SK-N-SH (cell line): ENCODE measurements around the gene RMI1. TPM values are rescaled to one million over a fixed set of nuclear protein-coding genes. Genes with fewer than 3 reads are reported as not detected.

Experiments
- CTCF ChIA-PET: fragments of 300-600, 350-600 bp; formaldehyde crosslinking; extraction: SDS; loops from one replicate; lab custom pipeline; 2021; lab: Yijun Ruan, JAX
- POLR2A ChIA-PET: fragments of 350-600 bp; sonication (Branson Sonifier 250); formaldehyde crosslinking; extraction: SDS; loops from one replicate; lab custom pipeline; 2020; ENCODE audit warnings: antibody characterized with exemption, inconsistent platforms; lab: Yijun Ruan, JAX
- DNase-seq: peaks from one replicate; pipeline ENCODE4 v3.0.0; 2012
- H2AFZ ChIP-seq: fragments of 200-600 bp; sonication (generic); 2 replicates; pipeline ENCODE4 v1.8.1; 2016; ENCODE audit warnings: antibody characterized with exemption, mild to moderate bottlenecking, low read depth
- H3F3A ChIP-seq: fragments of 200-600 bp; sonication (generic); replicated peaks from 2 replicates; pipeline ENCODE3; 2016; ENCODE audit warnings: antibody characterized with exemption, mild to moderate bottlenecking; ENCODE audit not compliant: insufficient read depth
- H3K27ac ChIP-seq, 2 experiments: fragments of 200-500 bp in 1 of 2; fragments of 200-600 bp in 1 of 2; sonication (Bioruptor generic) in 1 of 2; sonication (generic), shearing (Covaris generic) in 1 of 2; 2 replicates each; pipeline versions ENCODE4 v1.5.1 to v1.6.1; 2014 to 2016; ENCODE audit warnings: low read depth in 2 of 2, inconsistent platforms in 1 of 2, low read length in 1 of 2, mild to moderate bottlenecking in 1 of 2, mixed read lengths in 1 of 2
- H3K27me3 ChIP-seq: fragments of 200-600 bp; sonication (generic), shearing (Covaris generic); 2 replicates; pipeline ENCODE4 v1.6.1; 2016; ENCODE audit warnings: mixed run types; ENCODE audit not compliant: insufficient read depth
- H3K36me3 ChIP-seq, 2 experiments: fragments of 200-500 bp in 1 of 2; fragments of 200-600 bp in 1 of 2; sonication (Bioruptor generic) in 1 of 2; sonication (generic) in 1 of 2; replicated peaks in 1 of 2; 2 replicates each; pipeline versions ENCODE3 to v1.5.1; 2014 to 2016; ENCODE audit warnings: low read length in 1 of 2, mild to moderate bottlenecking in 1 of 2; ENCODE audit not compliant: insufficient read depth in 2 of 2, control insufficient read depth in 1 of 2
- H3K4me1 ChIP-seq, 2 experiments: fragments of 200-500 bp in 1 of 2; fragments of 200-600 bp in 1 of 2; sonication (Bioruptor generic) in 1 of 2; sonication (generic), shearing (Covaris generic) in 1 of 2; 2 replicates each; pipeline versions ENCODE4 v1.5.1 to v1.6.1; 2014 to 2016; ENCODE audit warnings: low read depth in 1 of 2, low read length in 1 of 2, mixed run types in 1 of 2; ENCODE audit not compliant: insufficient read depth in 2 of 2, control insufficient read depth in 1 of 2
- H3K4me2 ChIP-seq: fragments of 200-600 bp; sonication (generic), shearing (Covaris generic); 2 replicates; pipeline ENCODE4 v1.6.1; 2017; ENCODE audit warnings: mixed run types
- H3K4me3 ChIP-seq, 2 experiments: fragments of 200-500 bp in 1 of 2; fragments of 200-600 bp in 1 of 2; sonication (Bioruptor generic) in 1 of 2; sonication (generic), shearing (Covaris generic) in 1 of 2; 2 replicates each; pipeline versions ENCODE4 v1.5.1 to v1.8.1; 2014 to 2016; ENCODE audit warnings: low read depth in 2 of 2, inconsistent platforms in 1 of 2, low read length in 1 of 2, mild to moderate bottlenecking in 1 of 2, mixed read lengths in 1 of 2, moderate library complexity in 1 of 2
- H3K79me2 ChIP-seq: fragments of 200-600 bp; sonication (generic); 2 replicates; pipeline ENCODE4 v1.8.1; 2017; ENCODE audit warnings: mild to moderate bottlenecking; ENCODE audit not compliant: insufficient read depth
- H3K9ac ChIP-seq: fragments of 200-600 bp; sonication (generic); 2 replicates; pipeline ENCODE4 v1.6.1; 2017; ENCODE audit warnings: mixed run types
- H3K9me2 ChIP-seq: fragments of 200-600 bp; sonication (generic); 2 replicates; pipeline ENCODE4 v1.6.1; 2017; ENCODE audit warnings: mixed run types
- H3K9me3 ChIP-seq: fragments of 200-600 bp; sonication (generic); 2 replicates; pipeline ENCODE4 v1.6.1; 2017; ENCODE audit warnings: mixed run types, mild to moderate bottlenecking, moderate library complexity
- H4K20me1 ChIP-seq: fragments of 200-600 bp; sonication (generic); 2 replicates; pipeline ENCODE4 v1.6.1; 2017; ENCODE audit warnings: mild to moderate bottlenecking, mixed run types; ENCODE audit not compliant: insufficient read depth
- CTCF ChIP-seq: fragments of 200-600 bp; sonication (generic); IDR thresholded peaks from 2 replicates; pipeline ENCODE4 v1.6.1; 2017; ENCODE audit warnings: antibody characterized with exemption, mild to moderate bottlenecking, moderate library complexity
- ELF1 ChIP-seq: IDR thresholded peaks from 2 replicates; pipeline ENCODE4 v1.4.0; 2012
- EP300 ChIP-seq, 2 experiments: IDR thresholded peaks; 2 replicates each; pipeline versions ENCODE4 v1.4.0 to v1.6.1; 2012; ENCODE audit warnings: borderline replicate concordance in 1 of 2, low read depth in 1 of 2, low read length in 1 of 2
- FOSL2 ChIP-seq: IDR thresholded peaks from 2 replicates; pipeline ENCODE4 v1.4.0; 2012; ENCODE audit warnings: low read depth, mild to moderate bottlenecking, moderate library complexity, borderline replicate concordance
- FOXM1 ChIP-seq: IDR thresholded peaks from 2 replicates; pipeline ENCODE4 v1.4.0; 2012; ENCODE audit warnings: low read depth, mild to moderate bottlenecking
- JUND ChIP-seq: IDR thresholded peaks from 2 replicates; pipeline ENCODE4 v1.4.0; 2012
- NFIC ChIP-seq: IDR thresholded peaks from 2 replicates; pipeline ENCODE4 v1.4.0; 2012; ENCODE audit warnings: borderline replicate concordance
- POLR2AphosphoS5 ChIP-seq: IDR thresholded peaks from 2 replicates; pipeline ENCODE4 v1.6.1; 2012; ENCODE audit warnings: low read depth, low read length
- RAD21 ChIP-seq: IDR thresholded peaks from 2 replicates; pipeline ENCODE4 v1.6.1; 2012; ENCODE audit warnings: mild to moderate bottlenecking, low read length
- REST ChIP-seq: IDR thresholded peaks from 2 replicates; pipeline ENCODE4 v1.6.1; 2012; ENCODE audit warnings: mild to moderate bottlenecking, low read depth, low read length, moderate library complexity
- RFX5 ChIP-seq: IDR thresholded peaks from 2 replicates; pipeline ENCODE4 v1.6.1; 2012; ENCODE audit warnings: mild to moderate bottlenecking, improper control_type of control experiment, low read length
- SIN3A ChIP-seq: IDR thresholded peaks from 2 replicates; pipeline ENCODE4 v1.6.1; 2012; ENCODE audit warnings: low read depth, mild to moderate bottlenecking, low read length, moderate library complexity, borderline replicate concordance
- TCF12 ChIP-seq: IDR thresholded peaks from 2 replicates; pipeline ENCODE4 v1.4.0; 2012
- TEAD4 ChIP-seq: IDR thresholded peaks from 2 replicates; pipeline ENCODE4 v1.4.0; 2012; ENCODE audit warnings: mild to moderate bottlenecking, borderline replicate concordance; ENCODE audit not compliant: insufficient read depth
- USF2 ChIP-seq: fragments of 150-350 bp; IDR thresholded peaks from 2 replicates; pipeline ENCODE4 v1.6.1; 2017; ENCODE audit warnings: antibody characterized with exemption, low read length, low read depth, borderline replicate concordance
- ZBTB33 ChIP-seq: IDR thresholded peaks from 2 replicates; pipeline ENCODE4 v1.4.0; 2012; ENCODE audit warnings: low read depth, borderline replicate concordance
- WGBS: methylation state at CpG from one replicate; pipeline ENCODE4 v1.1.6; 2017; ENCODE audit warnings: low lambda C conversion rate; 5-methylcytosine and 5-hydroxymethylcytosine counted together
- polyA plus RNA-seq, 3 experiments: library from polyadenylated mRNA; depleted of rRNA; stranded (reverse); fragments of >200 nt; gene quantifications; 2 replicates each; pipeline ENCODE4 v1.2.3, GENCODE V29; 2012

Gene RMI1
- polyA plus RNA-seq, 1 of the 3 experiments (the other 2 are of a cell fraction), result 1.0 TPM

GRCh38 chr9:83934569-83935275 is 45.9 kb upstream of the RMI1 start:
- Histone ChIP-seq H3K9me3 (no peaks in the 10 kb centered on the region), H3K9ac (no peak overlapping the region), H3K9me2 (no peaks in the 10 kb centered on the region), H3F3A (peaks cover 13% of the 10 kb centered on the region), H3K27me3 (no peaks in the 10 kb centered on the region), H3K4me3 (no peak overlapping the region), H3K79me2 (no peaks in the 10 kb centered on the region), H3K36me3 (peaks cover 4 to 5% of the 10 kb centered on the region in 2 experiments), H3K4me1 (peaks cover 2 to 32% of the 10 kb centered on the region in 2 experiments; a peak in 2 of 4 replicates), H3K4me2 (peak overlapping the region; percentile 22; the same call in 1 of the 2 replicates), H2AFZ (0 out of 2 replicates have a peak overlapping the region, but pooled peaks have one; percentile 20), H4K20me1 (no peaks in the 10 kb centered on the region), H3K27ac (peak overlapping the region; percentile 9 to 51; a peak in 3 of 4 replicates)
- 81% methylated on average over 5 of the region's 5 CpGs for WGBS
- POLR2A ChIA-PET, result no interaction called here
- CTCF ChIA-PET, result interaction anchor here (1.3 to 6.3 kb wide), 3 partner anchors 14 to 381 kb away, joined by 3 to 69 read pairs (median 19); partner anchors contain the start of gene KIF27
- DNase-seq, result no peak
- peak; percentile 30; the same call in 1 of the 2 replicates for TF ChIP-seq TCF12
- TF ChIP-seq TEAD4, result no peak
- peak; percentile 33; the same call in 1 of the 2 replicates for TF ChIP-seq NFIC

GRCh38 chr9:83935276-83935935 is 45.2 kb upstream of the RMI1 start:
- Histone ChIP-seq H3K9ac (no peak overlapping the region), H3K4me2 (peak overlapping the region; percentile 22; the same call in 1 of the 2 replicates), H3K27ac (peak overlapping the region; percentile 9 to 51; a peak in 3 of 4 replicates), H3K36me3 (peaks cover 4 to 5% of the 10 kb centered on the region in 2 experiments), H3K9me2 (no peaks in the 10 kb centered on the region), H3F3A (peaks cover 13% of the 10 kb centered on the region), H3K79me2 (no peaks in the 10 kb centered on the region), H3K9me3 (no peaks in the 10 kb centered on the region), H2AFZ (peak overlapping the region; percentile 20; the same call in 1 of the 2 replicates), H3K4me3 (no peak overlapping the region), H4K20me1 (no peaks in the 10 kb centered on the region), H3K27me3 (no peaks in the 10 kb centered on the region), H3K4me1 (peaks cover 2 to 32% of the 10 kb centered on the region in 2 experiments; a peak in 2 of 4 replicates)
- WGBS, result 59% methylated on average over 3 of the region's 3 CpGs
- no peak for DNase-seq
- CTCF ChIA-PET, result interaction anchor here (1.3 to 6.3 kb wide), 4 partner anchors 15 to 380 kb away, joined by 3 to 69 read pairs (median 14); partner anchors contain the start of gene KIF27
- POLR2A ChIA-PET, result no interaction called here
- no peak; the same call in 1 of the 2 replicates for TF ChIP-seq FOSL2
- no peak for TF ChIP-seq POLR2AphosphoS5
- no peak for TF ChIP-seq ELF1
- no peak for TF ChIP-seq ZBTB33
- no peak for TF ChIP-seq FOXM1
- TF ChIP-seq JUND, result peak; percentile 9; the same call in 1 of the 2 replicates
- no peak for TF ChIP-seq RFX5
- no peak for TF ChIP-seq EP300 (IDR thresholded peaks at IDR 0.05; ENCODE audit: borderline replicate concordance in 1 of 2, low read depth in 1 of 2, low read length in 1 of 2)
- TF ChIP-seq CTCF, result no peak
- TF ChIP-seq REST, result no peak
- no peak for TF ChIP-seq RAD21
- no peak for TF ChIP-seq TEAD4
- TF ChIP-seq SIN3A, result no peak
- peak; percentile 28; the same call in 1 of the 2 replicates for TF ChIP-seq USF2
